GM21381 (cell line): Measurements from ENCODE around the gene BANK1.

ENCODE experiments used
- ATAC-seq: cut with Tn5 transposase; IDR thresholded peaks from one replicate; pipeline ENCODE4 v1.9.1; 2021; ENCODE audit warnings: mild to moderate bottlenecking, moderate library complexity; ENCODE audit not compliant: unreplicated experiment

The BANK1 gene

GRCh38 chr4:101790521-101791181 is at the start of gene BANK1:
TSS of gene BANK1 (plus strand) at chr4:101790730. CDS start at chr4:101790881, 151 bp downstream.
- ATAC-seq = peak; percentile 99

DNA sequence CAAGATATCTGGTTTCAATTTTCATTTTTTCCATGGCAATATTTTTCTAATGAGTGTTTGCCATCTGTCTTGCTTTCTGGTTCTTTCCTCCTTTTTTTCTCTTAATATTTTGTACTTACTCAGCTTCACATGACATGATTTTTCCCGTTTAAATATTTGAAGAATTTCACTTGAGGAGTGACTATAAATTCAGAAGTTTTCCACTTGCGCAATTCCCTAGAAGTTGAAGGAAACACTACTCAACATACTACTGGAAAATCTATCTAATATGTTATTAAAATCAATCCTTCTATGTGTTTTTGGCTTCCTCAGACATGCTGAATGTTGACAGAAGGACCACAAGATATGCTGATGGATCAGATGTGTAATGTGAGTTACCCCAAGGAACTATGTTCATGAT is 36.8 kb upstream of the BANK1 start:
- ATAC-seq = no peak

DNA sequence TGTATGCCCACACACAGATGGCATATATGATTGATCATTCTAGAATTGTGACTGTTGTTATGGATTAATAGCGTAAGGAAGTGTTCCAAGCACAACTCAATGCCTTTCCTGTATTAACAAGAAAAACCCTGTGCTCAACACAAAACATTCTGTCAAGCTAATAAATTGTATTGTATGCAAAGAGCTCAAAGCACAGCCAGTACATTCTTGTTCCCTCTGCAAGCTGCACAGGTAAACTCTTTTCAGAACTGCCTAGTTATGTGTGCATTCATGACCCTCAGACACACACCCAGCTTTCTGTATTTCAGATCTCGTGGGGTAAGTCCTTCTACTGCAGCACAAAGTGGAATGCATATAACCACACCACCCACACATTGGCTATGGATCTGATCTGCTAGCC is 34.3 kb upstream of the BANK1 start:
- ATAC-seq = no peak

DNA sequence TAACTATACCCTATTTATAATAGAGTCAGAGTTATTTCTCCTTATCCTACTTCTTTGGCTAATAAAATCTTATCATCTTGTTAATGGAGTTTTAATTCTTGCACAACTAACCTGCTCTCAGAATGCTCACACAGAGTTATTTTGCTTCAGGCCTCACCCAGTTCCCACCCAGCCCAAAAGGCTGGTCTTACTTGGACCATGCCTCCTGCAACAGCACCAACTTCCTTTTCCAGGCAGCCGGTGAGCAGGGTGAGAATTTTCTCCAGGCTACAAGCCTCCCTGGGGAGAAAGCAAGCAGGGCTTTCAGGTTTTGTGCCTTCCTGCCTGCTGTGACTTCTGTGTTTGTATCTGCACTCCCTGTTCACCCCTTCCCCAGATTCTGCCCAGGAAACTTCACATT is 29.1 kb upstream of the BANK1 start:
- no peak for ATAC-seq

- ATAC-seq = no peak
Observed at GRCh38 chr4:101762025-101762424, 28.5 kb upstream of the BANK1 start.

- ATAC-seq = no peak
Observed at GRCh38 chr4:101762534-101762933, 28.0 kb upstream of the BANK1 start.

DNA sequence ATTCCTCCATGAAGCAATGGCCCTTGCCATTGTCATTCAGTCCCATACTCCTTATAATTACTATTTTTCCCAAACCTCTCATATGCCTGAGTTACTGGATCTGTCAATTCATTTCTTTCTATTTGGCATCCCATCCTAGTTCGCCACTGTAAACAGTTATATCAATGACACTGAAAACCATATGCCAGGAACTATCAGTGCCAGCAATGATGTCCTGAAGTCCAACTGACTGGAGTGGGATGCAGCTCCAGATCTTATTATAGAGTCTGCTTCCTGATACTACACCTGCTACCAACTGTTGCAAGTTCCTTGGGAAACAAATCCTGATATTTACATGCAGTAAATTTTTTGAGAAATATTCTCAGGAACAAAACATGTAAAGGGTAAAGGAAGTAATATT is 27.0 kb upstream of the BANK1 start:
- ATAC-seq = no peak

DNA sequence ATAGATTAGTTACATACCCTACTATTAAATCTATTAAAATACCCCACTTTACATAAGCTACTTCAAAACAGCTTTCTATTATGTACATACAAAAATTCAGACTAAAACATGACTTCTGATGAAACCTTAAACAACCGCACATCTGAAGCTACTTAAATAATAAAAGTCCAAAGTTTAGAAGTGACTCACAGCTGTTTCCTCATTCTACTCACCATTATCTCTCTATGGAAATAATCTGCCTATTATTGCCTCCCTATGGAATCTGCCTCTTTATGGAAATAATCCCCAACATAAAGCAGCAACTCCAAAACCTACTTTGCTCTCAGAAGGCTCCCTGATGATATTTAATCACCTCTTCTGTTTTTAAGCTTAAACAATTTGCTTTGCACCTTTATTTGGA is 15.7 kb upstream of the BANK1 start:
- no peak for ATAC-seq

DNA sequence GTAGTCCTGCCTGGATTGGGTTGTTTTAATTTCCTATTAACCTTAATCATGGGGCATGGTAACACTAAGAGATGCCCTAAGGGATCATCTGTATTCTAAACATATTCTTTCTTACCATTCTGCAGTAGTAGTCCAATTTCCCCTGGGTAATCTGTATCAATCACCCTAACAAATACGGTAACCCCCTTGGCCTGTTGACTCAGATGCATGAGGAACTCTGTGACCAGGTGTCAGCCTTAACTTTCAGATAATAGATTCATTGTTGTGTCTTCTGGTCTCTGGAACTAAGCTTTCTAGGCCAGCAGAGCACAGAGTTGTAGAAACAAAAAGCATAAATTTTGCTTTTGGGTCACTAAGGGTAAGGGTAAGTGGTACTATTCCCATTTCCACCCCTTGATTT is 13.1 kb upstream of the BANK1 start:
- ATAC-seq = no peak

DNA sequence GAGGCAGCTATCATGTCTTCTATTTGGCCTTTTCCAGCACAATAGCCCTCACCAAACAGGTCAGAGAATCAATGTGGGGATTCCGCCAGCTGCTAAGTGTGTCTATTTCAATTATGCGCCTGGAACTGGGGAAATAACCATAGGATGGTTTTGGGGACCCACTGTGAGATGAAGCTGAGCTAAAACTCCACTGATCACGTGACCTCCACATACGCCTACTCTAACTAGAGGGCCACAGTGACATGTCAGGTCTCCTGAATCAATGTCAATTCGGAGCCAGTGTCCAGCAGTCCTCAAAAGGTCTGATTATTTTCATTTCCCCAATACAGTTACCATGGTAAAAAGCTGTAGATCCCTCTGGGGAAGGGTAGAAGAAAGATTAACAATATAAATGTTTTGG is 10.2 kb upstream of the BANK1 start:
- ATAC-seq = no peak

GRCh38 chr4:101782546-101782945 is 8.0 kb upstream of the BANK1 start:
- no peak for ATAC-seq

- ATAC-seq = no peak
Observed at GRCh38 chr4:101784957-101785356, 5.6 kb upstream of the BANK1 start.

GRCh38 chr4:101785486-101785885 is 5.0 kb upstream of the BANK1 start:
- no peak for ATAC-seq

DNA sequence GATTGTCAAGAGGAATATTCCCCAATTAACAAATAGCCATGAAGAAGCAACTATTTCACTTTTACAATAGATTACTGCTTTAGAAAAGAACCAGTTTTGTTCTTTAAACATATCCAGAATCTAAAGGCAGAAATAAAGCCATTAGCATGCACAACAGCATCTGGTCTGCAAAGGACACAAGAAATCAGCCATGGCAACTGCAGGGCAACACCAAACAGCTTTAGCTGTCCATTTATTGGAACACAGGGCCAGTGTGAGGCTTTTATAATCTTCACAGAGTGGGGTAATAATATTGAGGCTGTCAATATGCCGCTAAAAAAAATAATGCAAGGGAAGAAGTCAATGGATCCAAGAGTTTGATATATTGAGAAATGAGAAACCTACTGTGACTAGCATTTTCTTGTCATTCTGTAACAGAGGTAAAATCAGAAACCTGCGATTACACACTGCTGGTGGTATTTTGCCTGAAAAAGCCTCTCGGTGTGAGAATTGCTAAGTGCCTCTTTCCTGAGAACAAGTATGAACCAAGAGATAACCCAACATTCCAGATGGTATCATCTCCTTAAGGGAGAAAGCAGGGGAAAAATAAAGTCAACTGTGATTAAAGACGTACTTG is 2.7 kb upstream of the BANK1 start:
- no peak for ATAC-seq

GRCh38 chr4:101791182-101791558 is 640 bp downstream of the BANK1 start:
- ATAC-seq = peak; percentile 10

DNA sequence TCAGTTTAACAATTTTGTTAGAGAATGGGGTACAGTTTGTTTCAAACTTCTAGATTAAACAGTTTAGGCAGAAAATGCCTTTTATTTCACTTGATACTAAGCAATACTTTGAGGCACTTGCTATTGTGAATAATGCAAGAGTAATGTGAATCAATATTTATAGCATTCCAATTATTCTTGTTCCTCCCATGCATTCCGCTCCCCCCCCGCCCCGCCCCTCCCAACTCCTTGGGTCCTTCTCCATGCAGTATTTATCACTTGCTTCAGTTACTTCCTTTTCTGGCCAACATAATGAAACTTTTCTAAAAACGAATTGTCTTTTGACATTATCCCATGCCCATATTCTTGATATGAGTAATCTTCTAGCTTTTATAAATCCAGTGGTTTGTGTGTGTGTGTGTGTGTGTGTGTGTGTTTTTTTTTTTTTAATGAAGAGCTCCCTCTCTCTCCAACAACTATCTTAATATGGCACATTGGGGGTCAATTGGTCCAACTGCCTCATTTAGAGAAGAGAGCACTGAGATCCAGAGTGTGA is 1.6 kb downstream of the BANK1 start:
- ATAC-seq = no peak

- no peak for ATAC-seq
Observed at GRCh38 chr4:101793397-101793796, 2.9 kb downstream of the BANK1 start.

DNA sequence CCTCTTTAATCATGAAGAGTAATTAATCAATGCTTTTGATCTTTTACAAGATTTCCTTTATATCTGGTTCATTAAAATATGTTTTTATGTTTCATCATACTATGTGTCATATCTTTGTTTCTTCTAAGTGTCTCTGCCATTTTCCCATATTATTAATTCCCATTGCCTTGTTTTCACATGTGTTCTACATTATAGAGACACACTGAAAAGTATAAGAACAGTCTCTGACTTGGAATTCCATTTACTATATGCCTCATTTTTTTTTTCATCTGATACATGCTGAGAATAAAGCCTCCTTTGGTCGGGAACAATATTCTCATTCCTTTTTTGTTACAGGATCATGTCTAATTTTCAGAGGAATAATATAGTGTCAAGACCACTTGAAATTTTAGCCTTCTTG is 4.3 kb downstream of the BANK1 start:
- ATAC-seq = no peak

DNA sequence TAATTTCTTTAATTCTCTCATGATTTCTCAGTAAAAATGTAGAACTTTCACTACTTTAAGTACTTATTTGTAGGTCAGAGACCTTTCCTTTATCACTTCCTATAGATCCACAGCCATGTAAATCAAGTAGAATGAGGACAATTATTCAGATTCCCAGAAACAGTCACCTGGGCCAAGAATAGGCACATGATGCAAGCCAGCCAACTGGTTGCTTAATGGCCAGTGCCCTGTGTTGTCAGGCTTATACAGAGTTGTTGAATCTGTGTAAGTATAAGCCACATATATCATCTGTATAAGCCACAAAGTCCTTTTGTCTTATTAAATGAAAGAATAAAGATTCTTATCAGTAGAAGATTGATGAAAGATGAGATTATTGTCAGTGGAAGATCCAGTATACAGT is 5.2 kb downstream of the BANK1 start:
- no peak for ATAC-seq

- no peak for ATAC-seq
Observed at GRCh38 chr4:101801958-101802357, 11.4 kb downstream of the BANK1 start.

GRCh38 chr4:101806914-101807313 is 16.4 kb downstream of the BANK1 start:
- ATAC-seq = peak; percentile 100

DNA sequence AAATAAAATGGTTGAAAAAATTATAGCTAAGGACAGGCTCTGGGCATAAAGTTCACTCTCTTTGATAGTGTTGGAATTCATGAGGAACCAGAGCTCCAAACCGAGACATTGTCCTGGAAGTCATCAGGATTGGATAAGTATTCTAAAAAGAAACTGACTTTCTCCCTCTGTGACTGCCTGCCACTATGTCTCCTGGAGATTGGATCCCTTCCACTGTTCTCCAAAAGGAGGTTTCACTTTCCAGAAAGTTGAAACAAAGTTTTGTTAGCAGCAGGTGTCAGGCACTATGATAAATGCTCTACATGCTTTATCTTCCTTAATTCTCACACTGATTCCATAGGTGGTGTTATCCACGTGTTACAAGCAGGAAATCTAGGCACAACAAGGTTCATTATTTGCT is 16.8 kb downstream of the BANK1 start:
- peak; percentile 28 for ATAC-seq

GRCh38 chr4:101813604-101814003 is 23.1 kb downstream of the BANK1 start:
- ATAC-seq = no peak
